GM18508 (cell line): Measurements from ENCODE around the gene ZFP82.

Experiments used
- ATAC-seq: cut with Tn5 transposase; IDR thresholded peaks from one replicate; pipeline ENCODE4 v1.9.1; 2021; ENCODE audit warnings: moderate number of reproducible peaks; ENCODE audit not compliant: insufficient read depth, unreplicated experiment

The ZFP82 gene

DNA sequence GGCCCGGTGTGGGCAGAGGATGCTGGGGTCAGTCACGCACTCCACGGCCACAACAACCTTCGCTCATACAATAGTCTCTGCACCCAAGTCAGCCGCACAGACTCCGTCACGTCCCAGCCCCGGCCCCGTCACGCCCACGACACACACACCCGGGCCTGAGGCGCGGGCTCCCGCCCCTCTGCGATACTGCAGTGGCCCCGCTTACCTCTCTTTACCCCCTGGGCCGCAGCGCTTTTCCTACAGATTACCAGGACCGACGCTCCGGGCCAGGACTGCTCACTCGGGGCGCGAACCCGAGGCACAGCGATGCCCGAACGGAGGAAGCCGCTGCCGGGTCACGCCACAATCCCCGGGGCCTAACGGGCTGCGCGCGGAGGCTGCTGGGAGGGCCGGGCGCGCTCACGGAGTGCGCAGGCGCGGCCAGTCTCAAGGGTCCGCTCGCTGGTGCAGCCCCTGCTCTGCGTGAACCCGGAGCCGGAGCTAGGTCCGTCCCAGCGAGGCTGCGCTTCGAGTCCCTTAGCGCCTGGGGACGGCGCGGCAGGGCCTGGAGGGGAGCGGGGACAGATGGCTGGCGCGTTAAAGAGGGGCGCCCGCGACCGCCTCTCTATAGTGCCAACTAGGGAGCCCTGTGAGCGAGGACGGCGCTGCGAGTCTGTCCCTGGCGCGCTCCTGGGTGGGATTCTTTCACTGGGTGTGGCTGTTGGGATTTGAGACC, at the start of gene ZFP82:
ZFP82 (minus strand) TSS at position 358 of the 715 bp plus-strand sequence. CDS start 8,855 bp downstream, outside the sequence.
- ATAC-seq, result no peak

DNA sequence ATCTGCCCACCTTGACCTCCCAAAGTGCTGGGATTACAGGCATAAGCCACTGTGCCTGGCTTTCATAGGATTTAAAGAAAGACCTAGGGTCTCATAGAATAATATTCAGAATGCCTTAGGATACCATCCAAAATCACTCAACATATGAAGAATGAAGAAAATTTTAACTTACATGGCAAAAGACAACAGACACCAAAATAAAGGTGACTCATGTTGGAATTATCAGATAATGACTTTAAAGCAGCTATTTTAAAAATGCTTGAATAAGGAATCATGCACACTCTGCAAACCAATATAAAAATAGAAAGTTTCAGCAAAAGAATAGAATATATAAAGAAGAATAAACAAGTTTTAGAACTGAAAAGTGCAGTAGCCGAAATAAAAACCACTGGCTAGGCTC, 41.6 kb upstream of the ZFP82 start:
- no peak for ATAC-seq

DNA sequence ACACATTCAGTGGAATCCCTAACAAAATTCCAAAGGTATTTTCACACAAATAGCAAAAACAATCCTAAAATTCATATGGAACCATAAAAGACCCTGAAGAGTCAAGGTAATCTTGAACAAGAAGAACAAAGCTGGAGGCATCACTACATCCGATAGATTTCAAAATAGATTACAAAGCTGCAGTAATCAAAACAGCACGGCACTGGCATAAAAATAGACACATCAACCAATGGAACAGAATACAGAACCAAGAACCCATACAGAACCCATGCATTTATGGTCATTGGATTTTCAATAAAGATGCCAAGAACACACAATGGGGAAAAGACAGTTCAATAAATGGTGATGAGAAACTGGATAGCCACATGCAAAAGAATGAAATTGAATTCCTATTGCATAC, 38.4 kb upstream of the ZFP82 start:
- ATAC-seq, result no peak

DNA sequence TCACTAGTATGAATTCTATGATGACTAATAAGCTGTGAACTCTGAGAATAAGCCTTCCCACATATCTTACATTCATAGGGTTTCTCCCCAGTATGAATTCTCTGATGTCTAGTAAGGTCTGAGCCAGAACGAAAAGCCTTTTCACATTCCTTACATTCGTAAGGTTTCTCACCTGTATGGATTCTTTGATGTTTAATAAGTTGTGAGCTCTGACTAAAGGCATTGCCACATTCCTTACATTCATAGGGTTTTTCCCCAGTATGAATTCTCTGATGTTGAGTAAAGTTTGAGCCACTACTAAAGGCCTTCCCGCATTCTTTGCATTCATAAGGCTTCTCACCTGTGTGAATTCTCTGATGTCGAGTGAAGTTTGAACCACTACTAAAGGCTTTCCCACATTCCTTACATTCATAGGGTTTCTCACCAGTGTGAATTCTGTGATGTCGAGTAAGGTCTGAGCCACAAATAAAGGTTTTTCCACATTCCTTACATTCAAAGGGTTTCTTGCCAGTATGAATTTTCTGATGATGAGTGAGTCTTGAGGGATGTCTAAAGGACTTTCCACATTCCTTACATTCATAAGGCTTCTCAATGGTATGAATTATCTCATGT, 30.7 kb upstream of the ZFP82 start:
- no peak for ATAC-seq

DNA sequence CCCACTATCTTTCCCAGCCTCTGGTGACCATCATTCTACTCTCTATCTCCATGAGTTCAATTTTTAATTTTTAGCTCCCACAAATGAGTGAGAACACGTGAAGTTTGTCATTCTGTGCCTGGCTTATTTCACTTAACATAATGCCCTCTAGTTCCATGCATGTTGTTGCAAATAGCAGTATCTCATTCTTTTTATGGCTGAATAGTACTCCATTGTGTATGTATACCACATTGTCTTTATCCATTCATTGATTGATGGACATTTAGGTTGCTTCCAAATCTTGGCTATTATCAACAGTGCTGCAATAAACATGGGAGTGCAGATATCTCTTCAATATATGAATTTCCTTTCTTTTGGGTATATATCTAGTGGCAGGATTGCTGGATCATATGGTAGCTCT, 22.9 kb upstream of the ZFP82 start:
- ATAC-seq, result no peak

DNA sequence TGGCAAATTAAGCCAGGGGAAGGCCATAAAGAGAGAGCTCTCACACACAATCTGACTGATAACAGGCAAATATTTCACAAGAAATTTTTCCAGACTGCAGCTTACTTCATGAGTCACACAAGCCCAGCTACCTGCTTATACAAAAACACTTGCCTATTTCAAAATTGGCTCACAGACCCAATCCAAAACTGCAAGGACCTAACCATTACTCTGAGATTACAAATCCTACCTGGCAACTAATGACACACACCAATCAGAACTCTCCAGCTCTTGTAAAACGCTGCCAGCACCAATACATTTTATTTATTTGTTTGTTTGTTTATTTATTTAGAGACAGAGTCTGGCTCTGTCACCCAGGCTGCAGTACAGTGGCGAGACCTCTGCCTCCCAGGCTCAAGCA, 18.1 kb upstream of the ZFP82 start:
- no peak for ATAC-seq

DNA sequence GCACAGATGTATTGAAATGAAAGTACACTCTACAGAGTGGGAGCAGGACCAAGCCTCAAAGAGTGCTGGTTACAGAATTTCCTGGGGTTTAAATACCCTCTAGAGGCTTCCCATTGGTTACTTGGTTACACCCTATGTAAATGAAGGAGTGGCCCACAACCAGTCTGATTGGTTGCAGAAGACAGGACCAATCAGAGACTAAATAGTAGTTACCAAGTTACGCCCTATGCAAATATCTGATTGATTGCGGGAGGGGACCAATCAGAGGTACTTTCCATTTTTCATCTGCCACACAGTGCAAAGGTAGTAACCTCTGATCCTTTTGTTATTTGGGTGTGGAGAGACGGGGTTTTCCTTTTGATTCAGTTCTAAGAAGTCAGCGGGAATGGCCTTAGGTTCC, 5.5 kb upstream of the ZFP82 start:
- ATAC-seq, result no peak

DNA sequence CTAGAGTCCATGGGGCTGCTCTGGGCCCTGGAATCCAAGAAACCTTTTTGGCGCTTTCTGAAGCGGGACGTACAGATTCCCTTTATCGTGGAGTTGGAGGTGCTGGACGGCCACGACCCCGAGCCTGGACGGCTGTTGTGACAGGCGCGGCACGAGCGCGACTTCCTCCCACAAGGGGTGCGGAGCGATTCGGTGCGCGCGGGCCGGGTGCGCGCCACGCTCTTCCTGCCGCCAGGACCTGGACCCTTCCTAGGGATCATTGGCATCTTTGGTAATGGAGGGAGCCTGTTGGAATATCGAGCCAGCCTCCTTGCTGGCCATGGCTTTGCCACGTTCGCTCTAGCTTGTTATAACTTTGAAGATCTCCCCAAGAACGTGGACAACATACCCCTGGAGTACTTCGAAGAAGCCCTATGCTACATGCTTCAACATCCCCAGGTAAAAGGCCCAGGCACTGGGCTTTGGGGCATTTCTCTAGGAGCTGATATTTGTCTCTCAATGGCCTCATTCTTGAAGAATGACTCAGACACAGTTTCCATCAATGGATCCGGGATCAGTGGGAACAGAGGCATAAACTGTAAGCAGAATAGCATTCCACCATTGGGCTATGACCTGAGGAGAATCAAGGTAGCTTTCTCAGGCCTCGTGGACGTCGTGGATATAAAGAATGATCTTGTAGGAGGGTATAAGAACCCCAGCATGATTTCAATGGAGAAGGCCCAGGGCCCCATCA, 3.5 kb upstream of the ZFP82 start:
- no peak for ATAC-seq

DNA sequence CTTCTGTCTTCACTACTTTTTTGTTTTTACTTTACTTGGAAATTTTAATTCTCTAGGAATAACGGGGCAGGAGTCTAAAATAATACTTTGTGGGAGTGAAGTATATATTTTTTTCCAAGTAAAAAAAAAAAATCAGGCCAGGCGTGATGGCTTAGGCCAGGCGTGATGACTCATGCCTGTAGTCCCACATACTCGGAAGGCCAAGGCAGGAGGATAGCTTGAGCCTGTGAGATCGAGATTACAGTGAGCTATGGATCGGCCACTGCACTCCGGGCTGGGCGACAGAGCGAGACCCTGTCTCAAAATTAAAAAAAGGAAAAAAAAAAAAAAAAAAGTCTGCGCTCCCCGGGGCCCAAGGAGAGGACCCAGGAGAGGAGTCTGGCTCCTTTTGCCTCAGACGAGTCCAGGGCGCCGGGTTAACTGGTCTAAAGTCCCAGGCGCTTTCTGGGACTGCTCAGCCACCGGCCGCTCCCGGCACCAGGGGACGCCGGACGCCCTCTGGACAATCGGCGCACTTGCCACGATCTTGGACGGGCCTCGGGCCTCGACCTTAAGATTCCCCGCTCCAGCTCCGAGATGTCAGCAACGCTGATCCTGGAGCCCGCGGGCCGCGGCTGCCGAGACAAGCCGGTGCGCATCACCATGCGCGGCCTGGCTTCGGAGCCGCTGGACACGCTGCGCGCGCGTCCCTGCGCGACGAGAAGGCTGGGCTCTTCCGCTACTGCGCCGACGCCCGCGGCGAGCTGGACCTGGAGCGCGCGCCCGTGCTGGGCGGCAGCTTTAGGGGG, 2.7 kb upstream of the ZFP82 start:
- no peak for ATAC-seq

DNA sequence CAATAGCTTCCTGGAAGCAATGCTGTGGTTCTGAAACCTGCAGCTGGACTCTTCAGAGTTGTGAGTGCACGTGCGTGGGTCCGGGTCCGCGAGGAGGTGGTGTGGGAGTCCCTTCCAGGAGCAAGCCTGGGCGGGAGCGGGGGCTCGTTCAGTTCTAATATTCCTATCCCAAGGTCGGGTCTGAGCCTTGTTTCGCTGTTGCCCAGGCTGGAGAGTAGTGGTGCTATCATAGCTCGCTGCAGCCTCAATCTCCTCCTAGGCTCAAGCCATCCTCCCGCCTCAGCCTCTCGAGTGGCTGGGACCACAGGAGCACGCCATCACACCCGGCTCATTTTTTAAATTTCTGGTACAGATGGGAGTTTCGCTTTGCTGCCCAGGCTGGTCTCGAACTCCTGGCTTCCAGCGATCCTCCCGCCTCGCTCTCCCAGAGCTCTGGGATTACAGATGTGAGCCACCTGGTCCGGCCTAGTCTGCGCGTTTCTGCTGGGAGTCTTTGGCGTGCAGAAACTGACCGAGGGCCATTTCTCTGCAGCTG, 625 bp downstream of the ZFP82 start:
- no peak for ATAC-seq

DNA sequence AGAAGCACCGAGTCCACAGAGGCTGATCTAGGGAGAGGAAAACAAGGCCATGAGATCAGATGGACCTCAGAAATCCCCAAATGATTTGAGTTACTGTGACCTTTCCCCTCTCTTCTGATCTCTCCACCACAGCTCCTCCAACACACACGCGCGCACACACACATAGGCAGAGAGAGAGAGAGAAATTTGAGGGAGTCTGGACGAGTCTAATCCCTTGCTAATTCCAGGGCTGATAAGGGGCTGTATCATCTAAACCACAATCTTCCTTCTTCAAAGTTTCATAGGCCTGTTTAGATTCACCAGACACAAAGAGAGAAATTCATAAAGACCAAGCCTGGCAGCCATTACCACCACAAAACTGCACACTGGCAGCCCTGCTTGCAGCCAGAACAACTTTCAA, 8.6 kb downstream of the ZFP82 start:
- no peak for ATAC-seq

DNA sequence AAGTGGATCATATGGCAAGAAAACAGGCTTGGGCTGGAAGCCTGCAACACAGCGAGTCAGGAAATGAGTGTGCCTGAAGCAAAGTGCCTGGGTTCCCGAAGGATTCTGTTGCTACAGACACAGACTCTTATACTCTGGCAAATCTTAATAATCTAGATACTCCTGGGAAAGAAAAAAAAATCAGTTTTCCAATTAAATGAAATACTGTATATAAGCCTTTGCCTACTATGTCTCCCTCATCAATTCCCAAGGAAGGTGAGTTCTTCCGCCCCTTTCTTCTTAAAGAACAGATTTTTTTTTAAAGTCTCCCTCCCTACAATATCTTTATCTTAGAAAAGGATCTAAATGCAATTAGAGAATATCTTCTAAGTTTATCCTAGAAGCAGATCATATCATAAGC, 10.3 kb downstream of the ZFP82 start:
- ATAC-seq, result no peak

DNA sequence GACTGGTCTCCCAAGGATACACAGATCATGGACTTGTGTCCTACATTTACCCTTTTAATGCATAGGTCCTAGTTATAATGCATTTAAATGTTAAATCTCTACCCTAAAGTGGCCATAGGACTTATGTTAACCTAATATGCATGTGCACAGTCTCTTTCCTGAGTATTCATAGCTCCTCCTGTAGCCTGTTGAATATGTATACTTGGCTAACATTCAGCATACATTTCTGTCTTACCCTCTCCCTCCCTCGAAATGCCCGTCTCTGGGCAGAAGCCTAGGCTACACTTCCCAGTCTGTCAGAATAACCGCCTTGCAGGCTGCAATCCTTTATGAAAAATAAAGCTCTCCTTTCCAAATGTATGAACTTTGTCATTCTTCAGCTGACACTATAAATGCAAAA, 13.9 kb downstream of the ZFP82 start:
- no peak for ATAC-seq

DNA sequence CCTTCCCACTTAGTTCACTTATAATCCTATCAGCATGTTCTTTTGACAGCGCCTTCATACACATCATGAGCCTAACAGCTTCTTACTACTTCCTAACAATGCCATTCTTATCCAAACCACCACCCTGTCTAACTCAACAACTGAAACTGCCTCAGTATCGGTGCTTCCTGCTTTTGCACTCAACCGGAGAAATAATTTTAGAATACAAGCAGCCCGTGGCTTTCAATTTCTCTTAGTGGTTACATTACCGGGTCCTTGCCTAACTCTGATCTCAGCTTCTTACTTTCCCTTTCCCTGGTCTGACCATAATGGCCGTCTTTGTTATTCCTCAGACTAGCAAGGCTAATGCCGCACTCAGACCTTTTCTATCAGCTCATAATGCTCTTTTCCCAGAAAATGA, 17.0 kb downstream of the ZFP82 start:
- no peak for ATAC-seq

DNA sequence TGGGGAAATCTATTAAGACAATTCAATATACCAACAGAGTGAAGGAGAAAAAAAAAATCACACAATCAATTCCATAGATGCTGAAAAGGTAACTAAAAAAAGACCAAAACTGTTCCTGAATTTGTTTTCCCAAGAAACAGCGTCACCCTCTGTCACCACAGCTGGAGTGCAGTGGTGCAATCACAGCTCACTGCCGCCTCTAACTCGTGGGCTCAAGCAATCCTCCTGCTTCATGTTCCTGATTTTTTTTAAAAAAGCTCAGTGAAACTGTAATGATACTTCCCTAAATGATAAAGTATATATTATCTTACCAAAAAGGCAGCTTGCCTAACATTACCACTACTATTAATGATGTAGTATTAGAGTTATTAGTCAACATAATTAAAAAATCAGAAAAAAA, 19.9 kb downstream of the ZFP82 start:
- no peak for ATAC-seq

DNA sequence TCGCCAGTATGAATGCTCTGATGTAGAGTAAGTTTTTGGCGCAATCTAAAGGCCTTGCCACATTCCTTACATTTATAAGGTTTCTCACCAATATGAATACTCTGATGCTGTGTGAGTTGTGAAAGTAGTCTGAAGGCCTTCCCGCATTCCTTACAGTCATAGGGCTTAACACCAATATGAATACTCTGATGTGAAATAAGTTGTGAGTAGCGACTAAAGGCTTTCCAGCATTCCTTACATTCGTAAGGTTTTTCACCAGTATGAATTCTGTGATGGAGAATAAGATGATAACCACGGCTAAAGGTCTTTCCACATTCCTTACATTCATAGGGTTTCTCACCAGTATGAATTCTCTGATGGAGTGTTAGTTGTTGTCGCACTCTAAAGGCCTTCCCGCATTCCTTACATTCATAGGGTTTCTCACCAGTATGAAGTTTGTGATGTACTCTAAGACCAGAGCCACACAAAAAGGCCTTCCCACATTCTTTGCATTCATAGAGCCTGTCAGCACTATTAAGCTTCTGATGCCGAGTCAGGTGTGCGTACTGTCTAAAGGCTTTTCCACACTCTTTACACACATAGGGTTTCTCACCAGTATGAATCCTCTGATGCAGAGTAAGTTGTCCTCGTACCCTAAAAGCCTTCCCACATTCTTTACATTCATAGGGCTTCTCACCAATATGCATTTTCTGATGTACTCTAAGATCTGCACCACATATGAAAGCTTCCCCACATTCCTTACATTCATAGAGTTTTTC, 25.3 kb downstream of the ZFP82 start:
- no peak for ATAC-seq

DNA sequence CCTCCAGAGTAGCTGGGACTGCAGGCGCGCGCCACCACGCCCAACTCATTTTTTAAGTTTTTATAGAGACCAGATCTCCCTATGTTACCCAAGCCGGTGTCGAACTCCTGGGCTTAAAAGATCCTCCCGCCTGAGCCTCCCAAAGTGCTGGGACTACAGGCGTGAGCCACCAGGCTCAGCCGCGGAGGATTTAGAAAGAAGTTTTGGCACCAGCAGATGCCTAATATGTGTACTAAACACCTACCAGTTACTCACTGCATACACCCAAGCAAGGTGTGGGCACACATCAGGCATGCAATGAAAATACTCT, 39.0 kb downstream of the ZFP82 start:
- no peak for ATAC-seq

DNA sequence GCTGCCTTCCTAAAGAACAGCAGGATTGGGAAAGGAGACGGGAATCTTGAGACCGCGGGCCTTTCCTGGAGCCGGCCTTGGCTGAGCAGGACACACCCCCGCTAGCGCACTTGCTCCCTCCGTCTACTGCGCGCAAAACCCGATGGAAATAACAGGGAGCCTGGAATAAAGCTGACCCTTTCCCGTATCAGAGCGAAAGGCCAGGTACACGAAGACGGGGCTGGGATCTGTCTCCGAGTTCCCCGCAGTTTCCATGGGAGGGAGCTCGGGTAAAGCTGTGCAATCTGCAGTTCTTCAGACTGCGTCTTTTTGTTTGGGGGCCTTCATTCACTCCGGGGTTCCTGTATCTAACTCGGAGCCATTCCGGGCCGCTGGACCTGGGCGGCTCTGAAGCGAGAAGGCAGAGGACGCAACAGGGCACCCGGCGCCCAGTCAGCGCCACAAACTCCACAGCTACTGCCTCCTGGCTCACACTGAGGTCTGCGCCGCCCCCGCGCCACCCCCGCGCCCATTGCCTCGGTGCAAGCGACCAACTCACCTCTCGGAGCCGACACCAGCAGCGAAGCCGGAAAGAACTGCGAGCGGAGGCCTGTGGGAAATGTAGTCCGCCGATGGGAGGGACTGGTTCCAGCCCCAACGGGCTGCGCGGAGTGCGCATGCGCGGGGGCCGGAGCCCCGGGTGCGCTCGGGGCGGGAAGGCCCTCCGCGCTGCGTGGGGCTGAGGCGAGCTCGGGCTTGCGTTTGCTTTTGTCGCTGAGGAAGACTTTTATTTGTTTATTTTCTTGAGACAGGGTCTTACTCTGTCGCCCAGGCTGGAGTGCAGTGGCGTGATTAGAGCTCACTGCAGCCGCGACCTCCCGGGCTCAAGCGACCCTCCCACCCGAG, 39.6 kb downstream of the ZFP82 start, which contains the start of gene ZFP14:
ZFP14 (minus strand) TSS at position 577 of the 885 bp plus-strand sequence. CDS start 11,309 bp downstream, outside the sequence.
- ATAC-seq, result no peak
